ENCODE results near the gene SEMA3A.

The SEMA3A gene

GRCh38 chr7:84060760-84061261 lies 133.8 kb downstream of the SEMA3A start:
- H3K4me2 ChIP-seq (ENCODE audit: low read length) = no peak overlapping the region
- no peaks in the 10 kb centered on the region for H3K4me1 ChIP-seq (ENCODE audit: low read length)
- H4K20me1 ChIP-seq (ENCODE audit: insufficient read depth, low read length) = no peaks in the 10 kb centered on the region
- H3K9ac ChIP-seq (ENCODE audit: low read length) = no peak overlapping the region
- H3K27me3 ChIP-seq (ENCODE audit: low read depth, low read length) = no peaks in the 10 kb centered on the region
- H2AFZ ChIP-seq (ENCODE audit: low read depth, low read length) = peak overlapping the region; percentile 27; the same call in 1 of the 2 replicates
- H3K9me3 ChIP-seq (ENCODE audit: insufficient read depth, low read length) = no peaks in the 10 kb centered on the region
- H3K27ac ChIP-seq (ENCODE audit: low read length) = no peak overlapping the region
- H3K36me3 ChIP-seq (replicated peaks; ENCODE audit: low read depth, low read length) = no peaks in the 10 kb centered on the region
- H3K79me2 ChIP-seq (ENCODE audit: low read length) = no peaks in the 10 kb centered on the region
- H3K4me3 ChIP-seq (ENCODE audit: low read length) = no peak overlapping the region
- TF ChIP-seq EZH2phosphoT487 (IDR thresholded peaks at IDR 0.05; ENCODE audit: low read depth) = no peak
- no peak for TF ChIP-seq CTCF (IDR thresholded peaks at IDR 0.05; ENCODE audit: low read depth, low read length)

GRCh38 chr7:84060000-84060399 lies 134.6 kb downstream of the SEMA3A start:
- Histone ChIP-seq H3K9ac (ENCODE audit: low read length) (no peak overlapping the region), H3K36me3 (replicated peaks; ENCODE audit: low read depth, low read length) (no peaks in the 10 kb centered on the region), H3K4me3 (ENCODE audit: low read length) (no peak overlapping the region), H4K20me1 (ENCODE audit: insufficient read depth, low read length) (no peaks in the 10 kb centered on the region), H3K9me3 (ENCODE audit: insufficient read depth, low read length) (no peaks in the 10 kb centered on the region), H3K79me2 (ENCODE audit: low read length) (no peaks in the 10 kb centered on the region), H2AFZ (ENCODE audit: low read depth, low read length) (no peak overlapping the region), H3K27ac (ENCODE audit: low read length) (no peak overlapping the region), H3K27me3 (ENCODE audit: low read depth, low read length) (no peaks in the 10 kb centered on the region), H3K4me2 (ENCODE audit: low read length) (no peak overlapping the region), H3K4me1 (ENCODE audit: low read length) (no peaks in the 10 kb centered on the region)
- TF ChIP-seq CTCF (IDR thresholded peaks at IDR 0.05; ENCODE audit: low read depth, low read length) = no peak
- TF ChIP-seq EZH2phosphoT487 (IDR thresholded peaks at IDR 0.05; ENCODE audit: low read depth) = no peak

GRCh38 chr7:84058311-84059076 lies 136.1 kb downstream of the SEMA3A start:
- H3K9me3 ChIP-seq (ENCODE audit: insufficient read depth, low read length) = no peaks in the 10 kb centered on the region
- H3K27me3 ChIP-seq (ENCODE audit: low read depth, low read length) = no peaks in the 10 kb centered on the region
- H4K20me1 ChIP-seq (ENCODE audit: insufficient read depth, low read length) = no peaks in the 10 kb centered on the region
- H3K9ac ChIP-seq (ENCODE audit: low read length) = no peak overlapping the region
- H3K4me2 ChIP-seq (ENCODE audit: low read length) = no peak overlapping the region
- H3K27ac ChIP-seq (ENCODE audit: low read length) = no peak overlapping the region
- no peaks in the 10 kb centered on the region for H3K36me3 ChIP-seq (replicated peaks; ENCODE audit: low read depth, low read length)
- TF ChIP-seq CTCF (IDR thresholded peaks at IDR 0.05; ENCODE audit: low read depth, low read length) (no peak), EZH2phosphoT487 (IDR thresholded peaks at IDR 0.05; ENCODE audit: low read depth) (no peak)
- H2AFZ ChIP-seq (ENCODE audit: low read depth, low read length) = no peak overlapping the region
- H3K4me1 ChIP-seq (ENCODE audit: low read length) = no peaks in the 10 kb centered on the region
- no peaks in the 10 kb centered on the region for H3K79me2 ChIP-seq (ENCODE audit: low read length)
- no peak overlapping the region for H3K4me3 ChIP-seq (ENCODE audit: low read length)

- Histone ChIP-seq H3K27me3 (ENCODE audit: low read depth, low read length) (no peaks in the 10 kb centered on the region), H3K4me3 (ENCODE audit: low read length) (no peak overlapping the region), H3K4me1 (ENCODE audit: low read length) (no peaks in the 10 kb centered on the region), H2AFZ (ENCODE audit: low read depth, low read length) (no peak overlapping the region), H3K9ac (ENCODE audit: low read length) (no peak overlapping the region), H4K20me1 (ENCODE audit: insufficient read depth, low read length) (no peaks in the 10 kb centered on the region), H3K4me2 (ENCODE audit: low read length) (no peak overlapping the region), H3K36me3 (replicated peaks; ENCODE audit: low read depth, low read length) (no peaks in the 10 kb centered on the region), H3K9me3 (ENCODE audit: insufficient read depth, low read length) (no peaks in the 10 kb centered on the region), H3K27ac (ENCODE audit: low read length) (no peak overlapping the region), H3K79me2 (ENCODE audit: low read length) (no peaks in the 10 kb centered on the region)
- TF ChIP-seq EZH2phosphoT487 (IDR thresholded peaks at IDR 0.05; ENCODE audit: low read depth) = no peak
- TF ChIP-seq CTCF (IDR thresholded peaks at IDR 0.05; ENCODE audit: low read depth, low read length) = no peak
These were observed 137.0 kb downstream of the SEMA3A start for GRCh38 chr7:84057576-84057975.

All from OCI-LY3 (cell line).